Parathyroid adenoma (tissue), 2 donors: ENCODE data around the gene FAM117B.

Experiments used
- H2AFZ ChIP-seq: fragments of 300-600 bp; sonication (generic); one replicate; pipeline ENCODE4 v1.7.0; 2017; ENCODE audit warnings: antibody characterized with exemption, mild to moderate bottlenecking
- H3K27ac ChIP-seq: fragments of 300-600 bp; sonication (generic); one replicate; pipeline ENCODE4 v1.7.0; 2017
- H3K27me3 ChIP-seq: fragments of 300-600 bp; sonication (generic); one replicate; pipeline ENCODE4 v1.7.0; 2017; ENCODE audit warnings: low read length; ENCODE audit not compliant: control insufficient read depth, insufficient read depth
- H3K36me3 ChIP-seq: fragments of 300-600 bp; sonication (generic); one replicate; pipeline ENCODE4 v1.7.0; 2017; ENCODE audit warnings: low read length; ENCODE audit not compliant: control insufficient read depth, insufficient read depth
- H3K4me1 ChIP-seq: fragments of 300-600 bp; sonication (generic); one replicate; pipeline ENCODE4 v1.7.0; 2017; ENCODE audit warnings: control low read depth
- H3K4me2 ChIP-seq: fragments of 300-600 bp; sonication (generic); one replicate; pipeline ENCODE4 v1.7.0; 2017; ENCODE audit warnings: low read length
- H3K4me3 ChIP-seq: fragments of 300-600 bp; sonication (generic); one replicate; pipeline ENCODE4 v1.7.0; 2017; ENCODE audit warnings: low read depth, low read length
- H3K79me2 ChIP-seq: fragments of 300-600 bp; sonication (generic); one replicate; pipeline ENCODE4 v1.7.0; 2017; ENCODE audit warnings: control low read depth
- H3K9ac ChIP-seq: fragments of 300-600 bp; sonication (generic); one replicate; pipeline ENCODE4 v1.7.0; 2017; ENCODE audit warnings: mild to moderate bottlenecking
- H3K9me3 ChIP-seq: fragments of 300-600 bp; sonication (generic); one replicate; pipeline ENCODE4 v1.7.0; 2017; ENCODE audit warnings: low read length; ENCODE audit not compliant: control insufficient read depth
- TF ChIP-seq, protein P1 (sequence below): fragments of 300-600 bp; sonication (generic); IDR thresholded peaks from one replicate; pipeline ENCODE4 v1.7.0; 2017; ENCODE audit warnings: antibody characterized with exemption, mild to moderate bottlenecking
- donor health status: primary hyperparathyroidism.

The FAM117B gene

DNA sequence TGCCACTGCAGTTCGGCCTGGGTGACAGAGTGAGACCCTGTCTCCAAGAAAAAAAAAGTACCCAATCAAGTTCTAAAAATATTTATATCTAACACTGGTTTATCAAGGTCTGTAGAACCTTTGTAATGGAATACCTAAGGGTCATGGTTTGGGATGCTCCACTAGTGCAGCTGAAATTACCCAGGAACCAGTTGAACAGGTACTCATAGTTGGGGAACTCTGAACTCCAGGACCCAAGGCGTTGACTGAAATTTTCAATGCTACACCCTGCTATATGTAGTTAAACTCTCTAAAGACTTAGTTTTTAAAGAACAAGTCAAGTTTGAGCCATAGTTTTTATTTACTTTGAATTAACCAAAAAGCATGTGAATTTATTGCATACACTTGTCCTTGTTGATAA is 55.1 kb downstream of the FAM117B start:
- H3K4me3 ChIP-seq = no peak overlapping the region
- no peaks in the 10 kb centered on the region for H3K36me3 ChIP-seq
- no peak overlapping the region for H3K4me2 ChIP-seq
- no peak overlapping the region for H3K27ac ChIP-seq
- no peaks in the 10 kb centered on the region for H3K9me3 ChIP-seq
- no peaks in the 10 kb centered on the region for H3K27me3 ChIP-seq
- no peak overlapping the region for H3K9ac ChIP-seq
- peaks cover 8% of the 10 kb centered on the region for H3K79me2 ChIP-seq
- H2AFZ ChIP-seq = no peak overlapping the region
- no peaks in the 10 kb centered on the region for H3K4me1 ChIP-seq
- TF ChIP-seq, protein P1, sequence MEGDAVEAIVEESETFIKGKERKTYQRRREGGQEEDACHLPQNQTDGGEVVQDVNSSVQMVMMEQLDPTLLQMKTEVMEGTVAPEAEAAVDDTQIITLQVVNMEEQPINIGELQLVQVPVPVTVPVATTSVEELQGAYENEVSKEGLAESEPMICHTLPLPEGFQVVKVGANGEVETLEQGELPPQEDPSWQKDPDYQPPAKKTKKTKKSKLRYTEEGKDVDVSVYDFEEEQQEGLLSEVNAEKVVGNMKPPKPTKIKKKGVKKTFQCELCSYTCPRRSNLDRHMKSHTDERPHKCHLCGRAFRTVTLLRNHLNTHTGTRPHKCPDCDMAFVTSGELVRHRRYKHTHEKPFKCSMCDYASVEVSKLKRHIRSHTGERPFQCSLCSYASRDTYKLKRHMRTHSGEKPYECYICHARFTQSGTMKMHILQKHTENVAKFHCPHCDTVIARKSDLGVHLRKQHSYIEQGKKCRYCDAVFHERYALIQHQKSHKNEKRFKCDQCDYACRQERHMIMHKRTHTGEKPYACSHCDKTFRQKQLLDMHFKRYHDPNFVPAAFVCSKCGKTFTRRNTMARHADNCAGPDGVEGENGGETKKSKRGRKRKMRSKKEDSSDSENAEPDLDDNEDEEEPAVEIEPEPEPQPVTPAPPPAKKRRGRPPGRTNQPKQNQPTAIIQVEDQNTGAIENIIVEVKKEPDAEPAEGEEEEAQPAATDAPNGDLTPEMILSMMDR = no peak

DNA sequence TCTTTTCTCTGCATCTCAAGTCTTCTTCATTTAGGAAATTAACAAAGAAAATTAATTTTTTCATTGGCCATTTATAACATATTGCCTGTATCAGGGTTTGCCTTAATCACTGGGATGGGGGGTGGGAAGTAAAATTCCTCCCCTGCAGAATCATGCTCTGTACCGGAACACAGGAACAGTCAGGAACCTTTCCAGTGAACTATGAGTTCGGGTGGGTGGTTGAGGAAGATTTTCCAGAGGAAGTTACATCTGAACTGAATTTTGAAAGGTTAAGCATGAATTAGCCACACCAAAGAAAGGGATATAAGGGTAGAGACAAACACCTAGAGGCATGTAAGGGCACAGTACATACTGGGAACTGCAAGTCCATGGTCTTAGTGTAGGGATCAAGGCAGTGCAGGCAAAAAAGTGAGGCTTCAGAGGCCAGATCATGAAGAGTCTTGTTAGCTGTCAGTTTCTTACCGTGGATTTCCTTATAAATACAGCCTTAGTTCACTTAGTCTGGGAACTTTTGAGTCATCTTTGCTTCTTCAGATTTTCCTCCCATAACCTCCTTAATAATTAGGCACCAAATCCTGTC is 55.6 kb downstream of the FAM117B start:
- H3K9ac ChIP-seq = no peak overlapping the region
- peaks cover 8% of the 10 kb centered on the region for H3K79me2 ChIP-seq
- H3K4me3 ChIP-seq = no peak overlapping the region
- H3K4me1 ChIP-seq = no peaks in the 10 kb centered on the region
- no peak overlapping the region for H2AFZ ChIP-seq
- TF ChIP-seq, protein P1 = no peak
- H3K27ac ChIP-seq = no peak overlapping the region
- H3K4me2 ChIP-seq = no peak overlapping the region
- H3K36me3 ChIP-seq = no peaks in the 10 kb centered on the region
- H3K9me3 ChIP-seq = no peaks in the 10 kb centered on the region
- H3K27me3 ChIP-seq = no peaks in the 10 kb centered on the region

DNA sequence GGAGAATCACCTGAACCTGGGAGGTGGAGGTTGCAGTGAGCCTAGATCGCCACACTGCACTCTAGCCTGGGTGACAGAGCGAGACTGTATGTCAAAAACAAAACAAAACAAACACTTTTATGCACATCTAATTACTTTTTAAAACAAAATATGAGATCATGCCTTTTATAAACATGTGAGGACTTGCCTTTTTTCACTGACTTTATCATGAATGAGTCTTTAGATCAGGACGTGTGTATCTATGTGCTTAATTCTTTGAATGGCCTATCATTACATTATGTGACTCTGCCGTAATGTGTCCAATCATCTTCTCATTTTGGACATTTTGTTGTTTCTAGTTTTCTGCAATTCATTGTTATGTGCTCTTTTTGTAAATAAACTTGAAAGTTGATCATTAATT is 58.7 kb downstream of the FAM117B start:
- no peaks in the 10 kb centered on the region for H3K27me3 ChIP-seq
- no peaks in the 10 kb centered on the region for H3K36me3 ChIP-seq
- no peak overlapping the region for H3K27ac ChIP-seq
- no peak overlapping the region for H3K9ac ChIP-seq
- no peaks in the 10 kb centered on the region for H3K9me3 ChIP-seq
- H3K79me2 ChIP-seq = peaks cover 6% of the 10 kb centered on the region
- H3K4me1 ChIP-seq = no peaks in the 10 kb centered on the region
- TF ChIP-seq, protein P1 = no peak
- no peak overlapping the region for H3K4me2 ChIP-seq
- no peak overlapping the region for H2AFZ ChIP-seq
- H3K4me3 ChIP-seq = no peak overlapping the region

DNA sequence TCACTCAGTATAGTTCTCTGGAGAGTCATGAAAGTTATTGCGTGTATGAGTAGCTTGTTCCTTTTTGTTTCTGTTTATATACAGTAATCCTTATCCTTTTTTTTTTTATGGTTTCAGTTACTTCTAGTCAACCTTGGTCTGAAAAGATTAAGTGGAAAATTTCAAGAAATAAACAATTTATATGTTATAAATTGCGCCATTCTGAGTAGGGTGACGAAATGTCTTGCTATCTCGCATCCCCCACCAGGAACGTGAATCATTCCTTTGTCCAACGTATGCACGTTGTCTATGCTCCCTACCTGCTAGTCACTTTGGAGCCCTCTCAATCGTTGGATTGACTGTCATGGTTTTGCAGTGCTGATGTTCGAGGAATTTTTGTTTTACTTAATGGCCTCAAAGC is 60.4 kb downstream of the FAM117B start:
- TF ChIP-seq, protein P1 = no peak
- Histone ChIP-seq H3K27ac (no peak overlapping the region), H3K79me2 (peaks cover 7% of the 10 kb centered on the region), H3K9ac (no peak overlapping the region), H2AFZ (no peak overlapping the region), H3K27me3 (no peaks in the 10 kb centered on the region), H3K4me1 (peaks cover 1% of the 10 kb centered on the region), H3K9me3 (no peaks in the 10 kb centered on the region), H3K36me3 (no peaks in the 10 kb centered on the region), H3K4me3 (no peak overlapping the region), H3K4me2 (no peak overlapping the region)
